BE2C (cell line): ENCODE data around the gene FBXO41.
A peak's percentile ranks its signal among the peaks of the same experiment; 100 is the strongest.

ENCODE experiments used
- DNase-seq: peaks from one replicate; pipeline ENCODE4 v3.0.0-alpha.2; 2020
- H3K27me3 ChIP-seq: fragments of 250-450 bp; sonication (Bioruptor Pico); 2 replicates; pipeline ENCODE4 v1.5.1; 2020; ENCODE audit warnings: mild to moderate bottlenecking
- H3K36me3 ChIP-seq: fragments of 250-450 bp; sonication (Bioruptor Pico); 2 replicates; pipeline ENCODE4 v1.5.1; 2020; ENCODE audit warnings: mild to moderate bottlenecking
- H3K4me1 ChIP-seq: fragments of 250-450 bp; sonication (Bioruptor Pico); 2 replicates; pipeline ENCODE4 v1.5.1; 2020
- H3K4me3 ChIP-seq: 2 replicates; pipeline ENCODE4 v1.5.1; 2011; ENCODE audit warnings: low read depth, low read length
- H3K9me3 ChIP-seq: fragments of 250-450 bp; sonication (Bioruptor Pico); 2 replicates; pipeline ENCODE4 v1.5.1; 2020
- TF ChIP-seq, protein P1 (sequence below): IDR thresholded peaks from 2 replicates; pipeline ENCODE4 v1.5.1; 2012; ENCODE audit warnings: mild to moderate bottlenecking, low read depth, low read length

FBXO41 gene

GRCh38 chr2:73283545-73284295, 558 bp downstream of the FBXO41 start:
- no peaks in the 10 kb centered on the region for H3K27me3 ChIP-seq
- H3K9me3 ChIP-seq = no peaks in the 10 kb centered on the region
- no peaks in the 10 kb centered on the region for H3K4me1 ChIP-seq
- no peak for DNase-seq
- H3K36me3 ChIP-seq = no peaks in the 10 kb centered on the region
- TF ChIP-seq, protein P1, sequence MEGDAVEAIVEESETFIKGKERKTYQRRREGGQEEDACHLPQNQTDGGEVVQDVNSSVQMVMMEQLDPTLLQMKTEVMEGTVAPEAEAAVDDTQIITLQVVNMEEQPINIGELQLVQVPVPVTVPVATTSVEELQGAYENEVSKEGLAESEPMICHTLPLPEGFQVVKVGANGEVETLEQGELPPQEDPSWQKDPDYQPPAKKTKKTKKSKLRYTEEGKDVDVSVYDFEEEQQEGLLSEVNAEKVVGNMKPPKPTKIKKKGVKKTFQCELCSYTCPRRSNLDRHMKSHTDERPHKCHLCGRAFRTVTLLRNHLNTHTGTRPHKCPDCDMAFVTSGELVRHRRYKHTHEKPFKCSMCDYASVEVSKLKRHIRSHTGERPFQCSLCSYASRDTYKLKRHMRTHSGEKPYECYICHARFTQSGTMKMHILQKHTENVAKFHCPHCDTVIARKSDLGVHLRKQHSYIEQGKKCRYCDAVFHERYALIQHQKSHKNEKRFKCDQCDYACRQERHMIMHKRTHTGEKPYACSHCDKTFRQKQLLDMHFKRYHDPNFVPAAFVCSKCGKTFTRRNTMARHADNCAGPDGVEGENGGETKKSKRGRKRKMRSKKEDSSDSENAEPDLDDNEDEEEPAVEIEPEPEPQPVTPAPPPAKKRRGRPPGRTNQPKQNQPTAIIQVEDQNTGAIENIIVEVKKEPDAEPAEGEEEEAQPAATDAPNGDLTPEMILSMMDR = no peak
- peak overlapping the region; percentile 56 for H3K4me3 ChIP-seq

DNA sequence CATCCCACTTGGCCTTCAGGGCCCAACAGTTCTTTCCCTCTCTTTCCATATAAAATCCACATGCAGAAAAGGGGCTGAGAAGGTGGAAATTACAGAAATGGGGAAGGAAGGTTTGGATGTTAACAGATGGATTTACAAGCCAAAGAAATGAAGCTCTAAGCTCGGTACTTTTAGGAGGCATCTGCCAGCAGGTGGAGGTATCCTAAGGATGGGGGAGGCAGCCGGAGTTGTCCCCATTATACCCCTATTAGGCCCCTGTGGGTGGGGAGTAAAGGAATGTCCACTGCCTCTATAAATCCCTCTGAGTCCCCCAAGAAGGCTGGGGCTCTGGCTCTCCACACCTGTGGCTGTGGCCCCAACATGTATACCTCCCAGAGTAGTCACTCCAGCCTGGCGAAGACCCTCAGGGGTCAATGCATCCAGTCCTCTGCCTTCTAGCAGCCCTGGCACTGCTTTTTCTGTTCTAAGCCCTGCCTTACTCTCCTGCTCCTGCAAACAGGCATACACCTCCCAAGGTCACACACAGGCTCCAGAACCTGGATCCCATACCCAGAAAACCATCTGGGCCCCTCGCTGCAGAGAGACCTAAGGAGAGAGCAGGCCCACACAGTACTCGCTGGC, 1.2 kb downstream of the FBXO41 start:
- TF ChIP-seq, protein P1 = no peak
- H3K4me1 ChIP-seq = no peaks in the 10 kb centered on the region
- H3K27me3 ChIP-seq = no peaks in the 10 kb centered on the region
- H3K9me3 ChIP-seq = no peaks in the 10 kb centered on the region
- no peak for DNase-seq
- H3K4me3 ChIP-seq = peak overlapping the region; percentile 56
- H3K36me3 ChIP-seq = no peaks in the 10 kb centered on the region

- TF ChIP-seq, protein P1 = no peak
- Histone ChIP-seq H3K4me3 (no peak overlapping the region), H3K9me3 (no peaks in the 10 kb centered on the region), H3K4me1 (no peaks in the 10 kb centered on the region), H3K36me3 (no peaks in the 10 kb centered on the region), H3K27me3 (no peaks in the 10 kb centered on the region)
- no peak for DNase-seq
Observed at GRCh38 chr2:73281244-73281643, 3.0 kb downstream of the FBXO41 start.

DNA sequence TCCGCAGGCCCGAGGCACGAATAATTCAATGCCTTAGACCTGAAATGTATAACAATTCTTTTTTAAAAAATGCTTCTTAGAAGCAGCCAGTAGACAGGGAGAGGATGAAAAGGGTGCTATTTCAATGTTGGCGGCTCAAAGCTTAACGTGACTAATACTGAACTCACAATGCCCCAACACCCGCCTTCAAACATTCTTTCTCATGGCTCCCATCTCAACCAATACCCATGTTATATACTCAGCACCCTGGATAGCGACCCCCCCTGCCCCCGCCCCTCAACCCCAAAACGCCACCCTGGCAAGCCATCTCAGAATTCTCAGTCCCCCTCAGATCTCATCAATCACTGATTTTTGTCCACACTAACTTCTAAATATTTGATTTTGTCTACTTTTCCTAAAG, 4.4 kb downstream of the FBXO41 start:
- no peaks in the 10 kb centered on the region for H3K4me1 ChIP-seq
- TF ChIP-seq, protein P1 = no peak
- no peaks in the 10 kb centered on the region for H3K36me3 ChIP-seq
- no peak for DNase-seq
- H3K27me3 ChIP-seq = no peaks in the 10 kb centered on the region
- H3K4me3 ChIP-seq = no peak overlapping the region
- no peaks in the 10 kb centered on the region for H3K9me3 ChIP-seq

- Histone ChIP-seq H3K27me3 (no peaks in the 10 kb centered on the region), H3K4me3 (no peak overlapping the region), H3K36me3 (no peaks in the 10 kb centered on the region), H3K9me3 (no peaks in the 10 kb centered on the region), H3K4me1 (no peaks in the 10 kb centered on the region)
- TF ChIP-seq, protein P1 = no peak
- no peak for DNase-seq
Observed at GRCh38 chr2:73272270-73272669, 12.0 kb downstream of the FBXO41 start.
